Sciatic nerve (tissue), 2 donors: ENCODE data around the gene ZP4. TPM values are rescaled to one million over a fixed set of nuclear protein-coding genes. Genes with fewer than 3 reads are reported as not detected.

Source experiments
- ATAC-seq: fragments of 200-7000 bp; cut with Tn5 transposase; one replicate; pipeline ENCODE4 v1.9.1; 2020; ENCODE audit warnings: mild to moderate bottlenecking, moderate library complexity
- DNase-seq: peaks from one replicate; pipeline ENCODE4 v3.0.0-alpha.2; 2020; ENCODE audit warnings: low spot score
- intact Hi-C: fragments of 100-400 bp; cut with DNase I; formaldehyde crosslinking; loops from one replicate; pipeline ENCODE4 v1.14.2; 2022
- total RNA-seq: library from RNA; stranded (reverse); fragmentation: NEBNext Ultra II Directional; extraction: Animal tissue kit (Norgen Biotek cat#: 25700); gene quantifications from one replicate; pipeline ENCODE4 v1.2.1, GENCODE V29; 2021
- donor health status: DM: no; HTN: no; CAD: no.
- donor health status: DM: no; HTN: no; CAD: no.

ZP4 gene
- total RNA-seq, 1 donor from 2014 or later: not detected

GRCh38 chr1:237834048-237834447 is 56.7 kb downstream of the ZP4 start:
- intact Hi-C loops: no loop called here
- ATAC-seq (no peak), DNase-seq (no peak)

- DNase-seq (no peak), ATAC-seq (no peak)
- intact Hi-C loops: no loop called here
Measured at GRCh38 chr1:237832858-237833257, 57.9 kb downstream of the ZP4 start.
